Lower leg skin (tissue), 4 donors: ENCODE measurements around the gene UCP2. TPM values are rescaled to one million over a fixed set of nuclear protein-coding genes. Genes with fewer than 3 reads are reported as not detected.

Experiments
- DNase-seq, 2 donors: peaks; one replicate each; pipeline ENCODE4 v3.0.0-alpha.2; 2019; ENCODE audit warnings: low spot score in 2 of 2
- H3K4me3 ChIP-seq: fragments of 200-600 bp; sonication (generic); 2 replicates; pipeline ENCODE4 v1.5.1; 2017; ENCODE audit warnings: mild to moderate bottlenecking, low read depth; ENCODE audit not compliant: poor library complexity, severe bottlenecking
- POLR2A ChIP-seq, 2 donors: fragments of 450-650 bp; IDR thresholded peaks; one replicate each; pipeline ENCODE4 v1.6.1; 2016 to 2017; ENCODE audit warnings: antibody characterized with exemption in 2 of 2, mild to moderate bottlenecking in 1 of 2, moderate library complexity in 1 of 2
- WGBS, 2 donors: methylation state at CpG; one replicate each; pipeline ENCODE4 v1.1.5; 2018; 5-methylcytosine and 5-hydroxymethylcytosine counted together
- intact Hi-C: fragments of 100-400 bp; cut with DNase I; formaldehyde crosslinking; loops from one replicate; pipeline ENCODE4 v1.15.0; 2023; ENCODE audit warnings: low total_unique reads
- total RNA-seq, 4 donors: library from RNA; depleted of rRNA; stranded (reverse); fragments of >200 nt; gene quantifications; one replicate each; pipeline ENCODE4 v1.1.0, GENCODE V29; 2016
- TF ChIP-seq, protein P1 (sequence below), 3 donors: fragments of 450-650 bp; IDR thresholded peaks; one replicate each; pipeline ENCODE4 v1.5.1; 2016; ENCODE audit warnings: antibody characterized with exemption in 3 of 3, mild to moderate bottlenecking in 3 of 3, moderate library complexity in 2 of 3

Gene UCP2
- total RNA-seq, 4 donors from 2014 or later, result 2.2 to 14.0 (median 10.1) TPM

- TF ChIP-seq, protein P1, sequence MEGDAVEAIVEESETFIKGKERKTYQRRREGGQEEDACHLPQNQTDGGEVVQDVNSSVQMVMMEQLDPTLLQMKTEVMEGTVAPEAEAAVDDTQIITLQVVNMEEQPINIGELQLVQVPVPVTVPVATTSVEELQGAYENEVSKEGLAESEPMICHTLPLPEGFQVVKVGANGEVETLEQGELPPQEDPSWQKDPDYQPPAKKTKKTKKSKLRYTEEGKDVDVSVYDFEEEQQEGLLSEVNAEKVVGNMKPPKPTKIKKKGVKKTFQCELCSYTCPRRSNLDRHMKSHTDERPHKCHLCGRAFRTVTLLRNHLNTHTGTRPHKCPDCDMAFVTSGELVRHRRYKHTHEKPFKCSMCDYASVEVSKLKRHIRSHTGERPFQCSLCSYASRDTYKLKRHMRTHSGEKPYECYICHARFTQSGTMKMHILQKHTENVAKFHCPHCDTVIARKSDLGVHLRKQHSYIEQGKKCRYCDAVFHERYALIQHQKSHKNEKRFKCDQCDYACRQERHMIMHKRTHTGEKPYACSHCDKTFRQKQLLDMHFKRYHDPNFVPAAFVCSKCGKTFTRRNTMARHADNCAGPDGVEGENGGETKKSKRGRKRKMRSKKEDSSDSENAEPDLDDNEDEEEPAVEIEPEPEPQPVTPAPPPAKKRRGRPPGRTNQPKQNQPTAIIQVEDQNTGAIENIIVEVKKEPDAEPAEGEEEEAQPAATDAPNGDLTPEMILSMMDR (IDR thresholded peaks at IDR 0.05), result no peak
- no peak for TF ChIP-seq POLR2A (IDR thresholded peaks at IDR 0.05)
- no peak overlapping the region for H3K4me3 ChIP-seq
- WGBS, 2 donors, result 76 to 79% methylated on average over 13 of the region's 13 CpGs
- DNase-seq, result peak in 1 of 2 donors; percentile 53
- intact Hi-C loops, result no loop called here
These were observed 35.7 kb downstream of the UCP2 start for GRCh38 chr11:73946798-73947458.

DNA sequence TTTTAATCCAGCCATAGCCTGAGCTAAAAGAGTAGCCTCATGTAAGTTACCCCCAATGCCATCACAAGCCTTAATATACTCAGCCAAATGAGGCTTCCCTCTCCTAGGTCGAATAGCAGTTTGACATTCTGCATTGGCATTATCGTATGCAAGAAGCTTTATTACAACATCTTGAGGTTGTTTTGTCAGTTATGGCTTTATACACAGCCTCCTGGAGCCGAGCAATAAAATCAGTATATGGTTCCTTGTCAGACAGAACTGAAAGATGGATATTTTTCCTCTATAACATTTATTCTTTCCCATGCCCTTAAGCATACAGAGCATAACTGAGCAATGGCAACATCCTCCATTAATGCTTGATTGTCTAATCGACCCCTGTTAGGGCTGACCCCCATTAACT, 37.2 kb downstream of the UCP2 start:
- WGBS, 2 donors, result 61 to 65% methylated on average over 4 of the region's 4 CpGs
- no peak overlapping the region for H3K4me3 ChIP-seq
- peak in 1 of 2 donors; percentile 3 for DNase-seq
- intact Hi-C loops, result no loop called here
- TF ChIP-seq, protein P1 (IDR thresholded peaks at IDR 0.05), result no peak
- TF ChIP-seq POLR2A (IDR thresholded peaks at IDR 0.05), result no peak

- no peak overlapping the region for H3K4me3 ChIP-seq
- no peak for TF ChIP-seq POLR2A (IDR thresholded peaks at IDR 0.05)
- TF ChIP-seq, protein P1 (IDR thresholded peaks at IDR 0.05), result no peak
- intact Hi-C loops, result no loop called here
- DNase-seq, result peak in 1 of 2 donors; percentile 64
- 82% methylated on average over 10 of the region's 10 CpGs for WGBS, 2 donors
These were observed 37.7 kb downstream of the UCP2 start for GRCh38 chr11:73944901-73945300.

- no peak overlapping the region for H3K4me3 ChIP-seq
- 46 to 51% methylated on average over 6 of the region's 6 CpGs for WGBS, 2 donors
- peak in 1 of 2 donors; percentile 7 for DNase-seq
- intact Hi-C loops, result no loop called here
- TF ChIP-seq, protein P1 (IDR thresholded peaks at IDR 0.05), result no peak
- no peak for TF ChIP-seq POLR2A (IDR thresholded peaks at IDR 0.05)
These were observed 38.6 kb downstream of the UCP2 start for GRCh38 chr11:73944085-73944484.

GRCh38 chr11:73942010-73942409, 40.6 kb downstream of the UCP2 start:
- DNase-seq, result no peak
- H3K4me3 ChIP-seq, result no peak overlapping the region
- 41 to 50% methylated on average over 1 of the region's 1 CpG for WGBS, 2 donors
- intact Hi-C loops, result no loop called here
- TF ChIP-seq, protein P1 (IDR thresholded peaks at IDR 0.05), result no peak
- TF ChIP-seq POLR2A (IDR thresholded peaks at IDR 0.05), result no peak
